Measurements from ENCODE around the gene RTP5.

DNA sequence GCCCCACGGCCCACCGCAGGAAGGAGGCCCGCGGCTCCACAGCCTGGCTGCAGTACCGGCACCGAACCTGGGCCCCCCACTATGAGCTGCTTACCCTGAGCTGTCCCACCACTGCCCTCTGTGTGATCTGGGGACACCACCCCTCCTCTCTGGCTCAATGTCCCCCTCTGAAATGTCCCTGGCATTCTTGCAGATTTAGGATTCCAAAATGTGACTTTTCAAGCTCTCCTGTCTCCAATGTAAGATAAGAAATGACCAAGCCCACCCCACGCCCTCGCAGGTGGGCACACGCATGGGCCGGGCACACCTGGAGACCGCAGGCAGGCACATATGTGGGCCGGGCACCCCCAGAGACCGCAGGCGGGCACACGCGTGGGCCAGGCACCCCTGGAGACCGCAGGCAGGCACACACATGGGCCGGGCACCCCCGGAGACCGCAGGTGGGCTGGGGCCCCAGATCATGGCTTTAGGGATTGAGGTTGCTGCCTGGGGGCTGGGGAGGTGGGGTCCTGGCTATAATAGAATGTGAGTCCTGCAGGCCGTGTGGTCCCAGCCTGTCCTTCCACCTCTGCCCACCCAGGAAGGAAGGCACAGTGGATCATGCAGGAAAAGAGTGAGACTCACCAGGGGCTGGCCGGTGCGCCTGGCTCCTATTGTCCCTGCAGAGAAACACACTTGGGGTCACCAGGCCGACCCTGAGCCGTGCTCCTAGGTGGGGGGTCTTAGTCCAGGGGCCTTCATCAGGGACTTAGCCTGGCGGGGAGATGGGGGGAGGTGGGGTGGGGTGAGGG is 18.0 kb upstream of the RTP5 start:
- TF ChIP-seq, protein P1, sequence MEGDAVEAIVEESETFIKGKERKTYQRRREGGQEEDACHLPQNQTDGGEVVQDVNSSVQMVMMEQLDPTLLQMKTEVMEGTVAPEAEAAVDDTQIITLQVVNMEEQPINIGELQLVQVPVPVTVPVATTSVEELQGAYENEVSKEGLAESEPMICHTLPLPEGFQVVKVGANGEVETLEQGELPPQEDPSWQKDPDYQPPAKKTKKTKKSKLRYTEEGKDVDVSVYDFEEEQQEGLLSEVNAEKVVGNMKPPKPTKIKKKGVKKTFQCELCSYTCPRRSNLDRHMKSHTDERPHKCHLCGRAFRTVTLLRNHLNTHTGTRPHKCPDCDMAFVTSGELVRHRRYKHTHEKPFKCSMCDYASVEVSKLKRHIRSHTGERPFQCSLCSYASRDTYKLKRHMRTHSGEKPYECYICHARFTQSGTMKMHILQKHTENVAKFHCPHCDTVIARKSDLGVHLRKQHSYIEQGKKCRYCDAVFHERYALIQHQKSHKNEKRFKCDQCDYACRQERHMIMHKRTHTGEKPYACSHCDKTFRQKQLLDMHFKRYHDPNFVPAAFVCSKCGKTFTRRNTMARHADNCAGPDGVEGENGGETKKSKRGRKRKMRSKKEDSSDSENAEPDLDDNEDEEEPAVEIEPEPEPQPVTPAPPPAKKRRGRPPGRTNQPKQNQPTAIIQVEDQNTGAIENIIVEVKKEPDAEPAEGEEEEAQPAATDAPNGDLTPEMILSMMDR (IDR thresholded peaks at IDR 0.05; ENCODE audit: insufficient read depth, low read depth, low read length): no peak
- TF ChIP-seq EZH2 (IDR thresholded peaks at IDR 0.05; ENCODE audit: insufficient read depth, low read length): no peak
